CD4-positive, alpha-beta T cell treated with Interleukin-21 for 1 hour (primary cell): ENCODE measurements around the gene PJA1.

Source experiments
- DNase-seq: peaks from one replicate; pipeline ENCODE4 v3.0.0-alpha.2; 2020

The PJA1 gene

DNA sequence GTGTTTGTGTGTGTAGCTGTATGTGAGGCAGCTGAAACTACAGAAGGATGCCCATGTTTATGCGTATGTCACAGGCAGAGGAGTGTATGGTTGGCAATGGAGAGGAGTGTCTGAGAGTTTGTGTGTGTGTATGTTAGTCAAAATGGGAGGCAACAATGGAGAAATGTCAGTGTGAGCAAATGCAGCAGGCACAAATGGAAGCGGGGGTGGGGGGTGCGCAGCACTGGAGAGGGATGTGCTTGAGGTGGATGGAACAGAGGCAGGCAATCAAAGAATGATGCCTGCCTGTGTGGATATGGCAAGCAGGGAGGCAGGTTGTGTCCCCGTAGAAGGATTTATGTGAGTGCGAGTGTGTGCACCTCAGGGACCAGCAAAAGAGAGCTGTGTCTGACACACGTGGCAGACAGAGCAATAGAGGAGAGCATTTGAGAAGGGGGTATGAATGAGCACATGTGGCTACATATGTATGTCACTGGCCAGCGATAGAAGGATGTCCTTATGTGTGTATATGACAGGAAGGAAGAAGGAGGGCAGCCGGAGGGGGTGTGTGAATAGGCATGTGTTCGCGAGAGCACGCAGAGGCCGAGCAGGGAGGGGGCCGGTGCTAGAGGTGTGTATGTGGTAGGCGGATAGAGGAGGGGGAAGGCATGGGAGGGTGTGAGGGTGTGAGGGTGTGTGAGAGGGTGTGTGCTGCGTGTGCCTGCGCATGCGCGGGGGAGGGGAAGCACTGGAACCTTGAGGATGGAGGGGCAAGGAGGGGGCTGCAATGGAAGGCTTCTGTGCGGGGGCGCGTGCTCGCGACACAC is 1.1 kb downstream of the PJA1 start:
- peak; percentile 77 for DNase-seq

DNA sequence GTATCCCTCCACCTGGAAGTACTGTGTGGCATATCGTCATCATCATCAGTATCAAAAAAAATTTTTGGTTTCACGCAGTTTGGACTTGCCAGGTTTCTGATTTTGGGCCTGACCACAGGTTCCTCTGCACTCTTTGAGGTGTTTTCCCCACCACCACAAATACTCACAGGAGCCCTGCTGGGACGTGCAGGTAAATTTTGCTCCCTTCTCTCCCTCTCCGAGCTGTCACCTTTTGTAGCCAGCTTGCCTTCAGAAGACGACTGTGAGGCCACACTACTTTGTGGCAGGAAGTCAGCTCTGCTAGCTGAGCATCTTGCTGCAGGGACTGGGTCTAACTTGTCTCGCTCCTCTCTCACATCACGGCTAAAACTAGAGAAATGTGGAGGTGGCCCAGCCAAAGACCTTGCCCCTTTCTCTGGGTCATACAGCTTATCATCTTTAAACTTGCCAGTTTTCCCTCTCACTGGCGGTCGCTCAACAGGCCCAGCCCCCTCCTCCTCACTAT is 2.8 kb downstream of the PJA1 start:
- peak; percentile 24 for DNase-seq

DNA sequence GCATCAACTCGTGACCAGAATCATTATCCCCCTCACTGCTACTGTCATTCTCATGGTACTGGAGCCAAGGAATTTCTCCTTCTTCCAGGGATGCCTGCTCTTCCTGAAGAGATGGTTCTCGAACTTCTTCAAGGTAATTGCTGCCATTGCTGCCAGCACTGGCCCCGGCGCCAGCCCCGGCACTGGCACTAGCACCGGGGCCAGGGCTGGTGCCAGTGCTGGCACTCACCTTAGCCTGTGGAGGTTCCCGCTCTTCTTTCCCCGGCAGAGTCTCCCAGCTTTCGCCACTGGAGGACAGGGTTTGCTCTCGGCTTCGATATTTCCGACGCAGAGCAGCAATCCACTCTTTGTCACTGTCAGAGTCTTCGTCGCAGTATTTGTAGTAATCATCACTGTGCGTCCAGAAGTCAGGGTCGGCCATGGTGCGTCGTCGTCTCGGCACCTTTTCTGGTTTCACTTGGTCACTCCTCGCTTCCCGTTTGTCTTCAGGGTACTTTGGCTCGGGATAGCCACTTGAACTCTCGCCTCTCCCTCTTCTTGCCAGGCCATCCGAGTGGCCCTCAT is 3.4 kb downstream of the PJA1 start:
- no peak for DNase-seq

DNA sequence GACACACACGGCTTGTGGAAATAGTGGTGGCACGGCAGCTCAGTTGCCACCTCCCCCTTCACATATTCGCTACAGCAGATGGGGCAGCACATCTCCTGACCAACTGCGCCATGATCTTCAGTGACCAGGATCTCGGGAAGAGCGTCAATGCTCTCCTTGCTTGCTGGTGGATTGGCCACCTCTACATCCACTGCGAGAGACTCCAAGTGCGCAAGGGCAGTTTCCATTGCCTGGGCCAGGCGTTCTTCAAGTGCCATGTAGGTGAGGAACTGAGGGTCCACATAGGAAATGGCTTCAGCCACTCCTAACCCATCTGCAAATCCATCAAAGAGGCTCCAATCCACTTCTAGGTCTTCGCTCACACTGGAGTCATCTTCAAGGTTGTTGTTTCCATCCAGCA is 3.9 kb downstream of the PJA1 start:
- no peak for DNase-seq

DNA sequence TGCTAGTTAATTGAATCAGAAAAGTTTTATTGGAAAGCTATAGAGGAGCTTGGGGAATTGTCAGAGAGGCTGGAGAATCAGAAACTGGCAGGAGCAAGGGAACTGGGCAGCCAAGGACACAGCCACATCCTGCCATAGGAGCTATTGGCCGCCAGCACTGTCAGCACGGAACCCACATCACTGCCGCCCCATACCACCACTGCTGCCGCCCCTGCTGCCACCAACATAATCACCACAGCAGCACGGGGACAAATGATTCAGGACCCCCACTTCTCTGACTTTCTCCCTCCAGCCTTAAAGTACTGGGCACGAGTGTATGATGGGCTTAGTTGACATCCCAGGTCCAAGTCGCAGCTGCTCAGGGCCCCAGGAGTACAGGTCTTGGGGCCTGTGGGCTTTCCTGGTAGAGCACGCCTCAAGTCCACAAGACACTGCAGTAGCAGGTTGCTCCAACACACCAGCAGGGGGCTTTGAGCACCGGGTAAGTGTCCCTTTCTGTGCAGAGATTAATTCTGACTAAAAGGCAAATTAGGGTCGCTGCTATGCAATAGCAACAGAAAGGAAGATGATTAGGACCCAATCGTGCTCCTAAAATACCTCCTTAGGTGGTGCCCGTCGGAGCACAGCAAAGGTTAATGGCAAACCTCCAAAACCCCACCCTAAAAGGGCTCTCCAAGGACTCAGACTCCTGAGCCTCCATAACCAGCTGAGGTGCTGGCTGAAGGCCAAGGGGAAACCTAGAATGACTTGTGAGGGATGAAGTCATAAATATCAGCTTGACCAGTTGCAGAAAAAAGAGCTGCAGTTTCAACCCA is 6.9 kb downstream of the PJA1 start:
- DNase-seq: peak; percentile 31

DNA sequence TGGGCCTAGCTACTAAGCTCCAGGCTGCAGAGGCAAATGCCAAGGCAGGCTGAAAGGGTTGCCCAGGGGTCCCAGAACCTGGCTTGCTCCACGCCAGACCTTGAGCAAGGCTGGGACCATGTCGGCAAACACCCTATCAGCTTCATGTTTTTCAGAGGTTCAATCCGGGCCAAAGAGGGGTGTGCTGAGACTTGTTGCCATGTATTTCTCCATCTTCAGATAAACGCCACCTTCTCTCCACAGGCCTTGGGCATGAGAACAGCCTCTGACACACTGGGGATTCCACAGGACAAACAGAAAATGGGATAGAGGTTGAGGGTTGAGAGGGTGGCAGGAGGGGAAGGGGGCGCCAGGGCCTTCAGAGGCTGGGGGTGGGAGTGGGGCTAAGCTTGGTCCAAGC is 8.6 kb downstream of the PJA1 start:
- no peak for DNase-seq

DNA sequence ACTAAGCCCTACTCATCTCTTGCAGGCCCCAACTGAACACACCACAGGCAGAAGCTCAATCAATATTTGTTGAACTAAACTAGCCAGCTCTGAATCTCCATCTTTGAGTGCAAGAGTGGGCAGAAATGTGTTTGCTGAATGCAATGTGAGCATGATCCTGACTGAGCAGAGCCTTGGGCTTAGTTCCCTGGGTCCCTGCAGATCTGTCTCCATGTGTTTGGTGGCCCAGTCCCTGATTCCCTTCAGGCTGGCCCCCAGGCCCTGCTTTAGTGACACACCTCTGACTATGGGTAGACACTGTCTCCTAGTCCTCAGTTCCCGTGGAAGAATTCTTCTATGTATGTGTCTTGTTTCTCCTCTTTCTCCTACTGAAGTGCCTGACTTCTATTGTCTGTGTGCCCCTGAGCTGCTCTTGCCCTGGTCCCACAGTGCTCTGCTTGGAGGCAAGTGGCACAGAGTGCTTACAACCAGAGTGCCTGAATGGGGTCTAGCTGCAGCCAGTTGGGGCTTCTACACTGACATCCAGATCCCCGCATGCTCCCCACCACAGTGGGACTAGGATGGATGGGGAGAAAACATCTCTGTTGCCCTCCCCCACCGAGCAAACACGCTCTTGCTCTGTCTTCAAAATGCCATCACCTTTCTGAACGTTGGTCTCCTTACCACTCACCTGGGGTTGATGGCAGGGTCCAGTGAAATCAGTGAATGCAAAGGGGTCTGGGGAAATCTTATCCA is 9.3 kb downstream of the PJA1 start:
- no peak for DNase-seq

DNA sequence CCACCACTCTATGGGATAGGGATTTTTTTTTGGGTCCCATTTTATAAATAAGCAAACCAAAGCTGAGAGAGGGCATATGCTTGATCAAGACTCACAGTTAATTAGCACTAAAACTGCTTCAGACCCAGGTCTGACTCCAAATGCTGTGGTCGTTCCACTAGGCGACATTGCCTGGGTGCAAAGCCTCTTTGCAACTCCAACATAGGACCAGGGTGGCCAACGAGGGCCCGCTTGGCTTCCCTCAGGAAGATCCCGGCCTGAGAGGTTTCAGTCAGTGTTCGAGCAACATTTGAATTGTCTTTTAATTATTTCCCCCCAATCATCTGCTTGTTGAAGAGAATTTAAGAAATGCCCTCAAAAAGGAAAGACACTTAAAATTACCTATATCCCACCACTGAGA is 11.2 kb downstream of the PJA1 start:
- no peak for DNase-seq

- DNase-seq: no peak
These were observed 12.1 kb downstream of the PJA1 start for GRCh38 chrX:69153060-69153730.

- DNase-seq: no peak
These were observed 12.8 kb downstream of the PJA1 start for GRCh38 chrX:69152417-69152841.

DNA sequence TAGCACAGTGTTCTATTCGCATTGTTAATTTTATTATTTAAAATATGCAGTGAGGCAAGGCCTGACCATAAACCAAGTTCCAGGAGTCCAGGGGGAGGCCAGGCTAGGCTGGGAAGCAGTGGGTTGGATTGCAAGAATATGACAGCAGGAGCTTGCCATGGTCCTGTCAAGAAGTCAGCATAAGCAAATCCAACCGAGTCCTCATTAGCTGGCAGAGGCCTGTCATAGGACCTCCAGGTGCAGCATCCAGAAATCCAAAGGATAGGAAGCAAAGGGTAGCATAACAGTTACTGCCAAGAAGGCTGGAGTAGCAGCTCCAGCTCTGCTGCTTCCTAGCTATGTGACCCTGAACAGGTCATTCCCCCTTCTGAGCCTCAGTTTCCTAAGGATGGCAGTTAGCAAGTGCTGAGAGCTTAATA is 13.4 kb downstream of the PJA1 start:
- DNase-seq: no peak

DNA sequence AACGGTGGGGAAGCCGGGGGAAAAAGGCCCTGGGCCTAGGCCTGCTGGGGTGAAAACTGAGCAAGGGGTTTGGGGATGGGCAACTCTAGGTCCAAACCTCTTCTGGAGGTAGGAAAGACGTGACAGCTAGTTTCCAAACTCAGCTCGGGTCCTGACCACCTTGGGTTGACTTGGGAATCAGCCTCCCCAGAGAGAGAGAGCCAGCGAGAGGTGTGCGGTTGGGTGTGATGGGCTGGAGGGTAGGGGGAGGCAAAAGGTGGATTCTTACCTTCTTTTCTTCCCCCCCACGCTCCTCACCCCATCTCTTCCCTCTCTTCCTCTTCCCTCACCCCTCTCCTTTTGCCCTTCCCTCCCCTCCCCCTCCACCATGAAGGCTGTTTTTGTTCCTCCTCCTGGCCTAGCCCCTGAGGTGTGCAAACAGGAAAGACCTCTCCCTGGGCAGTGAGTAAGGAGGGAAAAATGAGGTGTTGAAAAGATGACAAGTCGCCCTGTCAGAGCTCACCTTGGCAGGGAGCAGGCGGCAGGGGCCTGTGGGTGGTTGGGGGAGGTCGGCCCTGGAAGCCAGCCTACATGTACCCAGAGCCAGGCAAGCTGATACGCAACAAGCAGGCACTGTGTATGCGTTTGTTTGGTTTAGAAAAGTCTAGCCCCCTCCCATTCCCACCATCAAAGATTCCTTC is 14.8 kb downstream of the PJA1 start:
- DNase-seq: no peak

- DNase-seq: no peak
These were observed 15.6 kb downstream of the PJA1 start for GRCh38 chrX:69149466-69150280.

DNA sequence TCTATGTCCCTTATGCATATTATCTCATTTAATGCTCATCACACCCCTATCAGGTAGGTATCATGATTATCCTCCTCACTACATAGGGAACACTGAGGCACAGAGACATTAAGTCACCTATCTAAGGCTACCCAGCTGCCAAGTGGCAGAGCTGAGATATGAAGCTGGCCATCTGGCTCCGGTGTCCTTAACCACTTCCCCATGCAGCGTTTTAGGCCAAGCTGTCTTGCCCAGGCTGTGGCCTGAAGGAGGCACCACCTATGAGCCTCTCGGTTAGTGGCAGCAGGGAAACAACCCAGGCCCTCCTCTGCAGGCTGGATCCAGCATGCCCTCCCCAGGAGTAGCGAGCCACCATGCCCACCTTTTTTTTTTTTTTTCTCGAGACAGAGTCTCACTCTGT is 16.3 kb downstream of the PJA1 start:
- DNase-seq: no peak

DNA sequence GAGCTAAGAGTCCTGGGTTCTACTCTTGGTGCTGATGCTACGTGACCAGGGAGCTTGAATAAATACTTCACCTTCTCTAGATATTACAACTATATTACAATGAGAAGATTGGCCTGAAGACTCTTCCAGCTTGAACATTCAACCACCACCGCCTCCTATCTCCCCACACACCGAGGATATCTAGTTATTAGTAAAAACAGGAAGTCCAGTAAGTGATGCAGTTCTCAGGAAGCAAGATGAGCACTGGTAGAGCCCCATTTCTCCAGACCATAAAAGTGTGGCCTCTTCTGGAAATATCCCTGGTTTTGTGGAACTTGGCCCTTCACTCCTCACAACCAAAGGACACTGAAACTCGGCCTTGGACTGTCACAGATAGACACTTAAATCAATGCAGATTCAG is 18.5 kb downstream of the PJA1 start:
- no peak for DNase-seq

DNA sequence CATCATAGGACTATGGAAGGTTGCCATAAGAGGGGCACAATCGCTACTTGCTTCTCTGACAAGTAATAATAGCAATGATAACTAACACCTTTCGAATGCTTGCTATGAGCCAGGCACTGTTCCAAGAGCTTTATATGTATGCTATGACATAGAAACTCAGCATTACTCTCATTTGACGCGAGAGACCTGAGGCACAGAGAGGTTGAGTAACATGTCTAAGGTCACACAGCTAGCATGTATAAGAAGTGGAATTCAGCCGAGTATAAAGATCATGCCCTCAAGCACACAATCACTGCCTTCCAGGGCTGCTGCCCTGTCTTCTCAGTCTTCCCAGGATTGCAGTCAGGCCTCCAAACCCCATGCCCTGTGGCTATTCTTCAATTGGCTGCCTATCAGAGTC is 19.5 kb downstream of the PJA1 start:
- DNase-seq: no peak

GRCh38 chrX:69144838-69145680 is 20.2 kb downstream of the PJA1 start:
- DNase-seq: no peak

DNA sequence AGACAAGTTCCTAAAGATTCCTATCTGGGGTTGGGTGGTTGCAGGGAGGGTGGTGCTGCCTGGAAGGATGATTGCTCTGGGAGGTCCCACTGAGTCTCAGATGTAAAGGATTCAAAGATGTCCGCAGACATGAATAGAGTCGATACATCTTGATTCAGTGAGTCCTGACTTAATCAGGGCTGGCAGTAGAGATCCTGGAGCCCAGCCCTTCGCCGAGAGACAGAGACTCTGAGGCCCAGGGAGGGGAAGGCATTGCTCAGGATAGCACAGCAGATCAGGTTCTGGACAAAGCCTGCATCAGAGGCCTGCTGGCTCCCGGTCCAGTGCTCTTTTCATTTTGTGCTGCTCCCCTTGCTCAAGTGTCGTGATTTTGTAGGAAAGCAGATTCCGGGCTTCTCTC is 21.7 kb downstream of the PJA1 start:
- DNase-seq: no peak

DNA sequence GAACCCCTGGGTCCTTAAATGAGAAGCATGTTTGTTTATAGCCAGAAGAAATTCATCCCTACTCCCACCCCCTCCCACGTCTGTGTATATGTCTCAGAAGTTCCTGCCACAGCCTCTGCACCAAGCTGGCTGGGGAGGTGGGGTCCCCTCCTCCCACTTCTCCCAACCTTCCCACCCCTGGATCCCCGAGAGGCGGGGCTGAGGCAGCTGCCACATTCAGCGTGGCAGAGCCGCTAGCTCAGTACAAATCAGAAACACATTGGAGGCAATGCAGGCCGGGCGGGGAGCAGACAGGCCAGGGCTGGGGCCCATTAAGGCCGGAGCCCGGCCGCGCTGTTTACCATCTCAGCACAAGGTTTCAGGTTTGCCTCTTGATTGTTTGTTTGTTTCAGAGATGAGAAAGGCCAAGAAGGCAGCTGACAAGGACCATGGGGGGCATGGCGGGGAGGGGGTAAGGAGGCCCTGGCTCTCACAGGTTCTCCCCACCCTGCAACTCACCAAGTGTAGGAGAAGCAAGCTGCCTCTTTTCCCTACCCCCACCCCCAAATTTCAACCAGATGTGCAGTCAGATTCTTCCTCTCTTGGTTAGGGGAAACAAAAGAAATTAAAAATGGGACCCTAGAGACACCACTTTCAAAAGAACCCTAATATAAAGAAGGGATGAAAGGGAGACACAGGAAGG is 22.3 kb downstream of the PJA1 start:
- no peak for DNase-seq
